Muscle layer of duodenum (tissue), 2 donors: ENCODE data around the gene PLXNB2.

ENCODE experiments used
- H3K27ac ChIP-seq: one replicate; pipeline ENCODE4 v1.7.0; 2013; ENCODE audit warnings: mild to moderate bottlenecking, low read length
- H3K27me3 ChIP-seq: one replicate; pipeline ENCODE4 v1.7.0; 2013; ENCODE audit warnings: low read depth, mild to moderate bottlenecking, control low read depth, low read length
- H3K36me3 ChIP-seq, 2 donors: one replicate each; pipeline ENCODE4 v1.7.0; 2013; ENCODE audit warnings: low read length in 2 of 2, control low read depth in 1 of 2, mild to moderate bottlenecking in 1 of 2; ENCODE audit not compliant: insufficient read depth in 2 of 2, control insufficient read depth in 1 of 2
- H3K4me1 ChIP-seq, 2 donors: one replicate each; pipeline ENCODE4 v1.7.0; 2013; ENCODE audit warnings: low read length in 2 of 2, mild to moderate bottlenecking in 2 of 2, control low read depth in 1 of 2, moderate library complexity in 1 of 2; ENCODE audit not compliant: insufficient read depth in 2 of 2, control insufficient read depth in 1 of 2
- H3K4me3 ChIP-seq, 2 donors: one replicate each; pipeline ENCODE4 v1.7.0; 2013; ENCODE audit warnings: low read length in 2 of 2, low read depth in 1 of 2, mild to moderate bottlenecking in 1 of 2
- H3K9me3 ChIP-seq, 2 donors: one replicate each; pipeline ENCODE4 v1.7.0; 2013; ENCODE audit warnings: low read length in 2 of 2, control low read depth in 1 of 2, mild to moderate bottlenecking in 1 of 2; ENCODE audit not compliant: control insufficient read depth in 1 of 2
- donor health status: healthy.

PLXNB2 gene

DNA sequence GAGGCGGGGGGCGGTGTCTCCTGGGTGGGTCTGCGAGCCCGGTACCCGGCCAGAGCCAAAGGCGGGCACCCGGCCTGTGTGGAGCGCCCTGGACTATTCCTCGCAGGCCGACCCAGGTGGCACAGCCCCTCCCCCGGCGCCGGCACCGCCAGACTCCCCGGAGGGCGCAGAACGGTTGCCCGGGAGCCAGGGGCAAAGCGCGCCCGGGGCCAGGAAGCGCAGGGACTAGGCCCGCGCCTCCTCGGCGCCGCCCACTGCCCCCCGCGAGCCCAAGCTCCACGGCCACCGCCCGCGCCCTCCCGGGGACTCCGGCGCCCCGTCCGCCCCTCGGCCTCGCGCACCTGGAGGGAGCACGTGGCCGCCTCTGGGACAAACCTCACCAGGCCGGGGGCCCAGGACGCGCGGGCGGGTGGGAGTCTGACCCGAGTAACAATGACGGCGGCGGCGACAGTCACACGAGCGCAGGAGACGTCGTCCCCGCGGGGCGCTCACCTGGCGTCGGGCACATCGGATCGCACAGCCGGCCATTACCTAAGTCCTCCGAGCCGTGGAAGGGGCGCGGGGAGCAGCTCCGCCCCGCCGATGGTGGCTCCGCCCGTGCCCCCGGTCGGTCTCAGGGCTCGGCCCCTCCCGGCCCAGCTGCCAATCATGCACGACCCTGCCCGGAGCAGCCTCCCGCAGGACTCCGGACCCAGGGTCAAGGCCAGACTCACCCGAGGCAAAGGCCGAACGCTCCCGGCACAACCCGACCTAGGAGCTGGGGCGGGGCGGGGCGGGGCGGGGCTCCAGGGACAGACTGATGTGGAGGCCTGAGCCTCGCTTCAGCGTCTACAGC lies 7.4 kb downstream of the PLXNB2 start:
- Histone ChIP-seq H3K27ac (no peak overlapping the region), H3K27me3 (no peaks in the 10 kb centered on the region), H3K36me3 (no peaks in the 10 kb centered on the region), H3K4me3 (peak overlapping the region in 1 of 2 donors; percentile 50), H3K4me1 (peaks cover 27 to 78% of the 10 kb centered on the region in 2 donors), H3K9me3 (no peaks in the 10 kb centered on the region)

DNA sequence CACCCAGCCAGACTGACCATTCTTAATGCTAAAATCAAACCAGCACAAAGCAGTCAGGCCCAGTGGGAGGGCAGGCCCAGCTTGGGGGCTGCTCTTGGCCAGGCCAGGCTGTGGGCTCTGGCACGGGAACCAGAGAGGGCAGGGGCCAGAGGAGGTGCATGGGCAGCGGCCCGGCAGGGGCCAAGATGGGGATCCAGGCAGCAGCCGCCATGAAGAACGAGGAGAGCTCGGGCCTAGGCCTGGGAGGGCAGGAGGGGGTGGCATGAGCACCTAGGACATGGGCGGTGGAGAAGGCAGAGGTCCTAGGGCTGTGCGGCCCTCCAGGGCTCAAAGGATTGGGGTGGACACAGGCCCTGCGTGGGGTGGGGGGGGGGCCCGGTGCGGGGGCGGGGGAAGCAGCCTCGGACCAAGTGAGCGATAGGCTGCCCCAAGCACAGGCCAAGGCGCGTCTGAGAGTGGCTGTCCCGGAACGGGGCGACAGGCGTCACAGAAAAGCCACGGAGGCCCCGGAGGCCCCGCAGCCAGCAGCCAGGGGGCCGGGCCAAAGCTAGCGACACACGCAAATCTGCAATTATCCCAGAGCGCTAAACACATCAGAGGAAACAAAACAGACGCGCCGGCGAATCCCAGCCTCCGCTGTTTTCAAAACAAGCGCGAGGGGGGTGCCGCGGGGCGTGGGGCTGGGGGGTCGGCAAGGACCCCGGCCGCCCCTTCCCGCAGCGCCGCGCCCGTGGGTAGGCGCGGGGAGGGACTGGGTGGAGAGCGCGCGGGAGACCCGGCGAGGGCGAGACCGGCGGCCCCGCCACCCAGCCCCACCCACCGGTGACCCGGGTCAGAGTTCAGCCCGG lies 8.3 kb downstream of the PLXNB2 start:
- Histone ChIP-seq H3K4me3 (peak overlapping the region in 1 of 2 donors; percentile 50), H3K36me3 (no peaks in the 10 kb centered on the region), H3K27me3 (no peaks in the 10 kb centered on the region), H3K27ac (no peak overlapping the region), H3K9me3 (no peaks in the 10 kb centered on the region), H3K4me1 (peaks cover 28 to 78% of the 10 kb centered on the region in 2 donors)

GRCh38 chr22:50298266-50298637 lies 9.2 kb downstream of the PLXNB2 start:
- no peak overlapping the region for H3K27ac ChIP-seq
- H3K4me1 ChIP-seq: peaks cover 20 to 78% of the 10 kb centered on the region in 2 donors
- no peaks in the 10 kb centered on the region for H3K9me3 ChIP-seq
- H3K27me3 ChIP-seq: no peaks in the 10 kb centered on the region
- no peaks in the 10 kb centered on the region for H3K36me3 ChIP-seq
- no peak overlapping the region for H3K4me3 ChIP-seq

DNA sequence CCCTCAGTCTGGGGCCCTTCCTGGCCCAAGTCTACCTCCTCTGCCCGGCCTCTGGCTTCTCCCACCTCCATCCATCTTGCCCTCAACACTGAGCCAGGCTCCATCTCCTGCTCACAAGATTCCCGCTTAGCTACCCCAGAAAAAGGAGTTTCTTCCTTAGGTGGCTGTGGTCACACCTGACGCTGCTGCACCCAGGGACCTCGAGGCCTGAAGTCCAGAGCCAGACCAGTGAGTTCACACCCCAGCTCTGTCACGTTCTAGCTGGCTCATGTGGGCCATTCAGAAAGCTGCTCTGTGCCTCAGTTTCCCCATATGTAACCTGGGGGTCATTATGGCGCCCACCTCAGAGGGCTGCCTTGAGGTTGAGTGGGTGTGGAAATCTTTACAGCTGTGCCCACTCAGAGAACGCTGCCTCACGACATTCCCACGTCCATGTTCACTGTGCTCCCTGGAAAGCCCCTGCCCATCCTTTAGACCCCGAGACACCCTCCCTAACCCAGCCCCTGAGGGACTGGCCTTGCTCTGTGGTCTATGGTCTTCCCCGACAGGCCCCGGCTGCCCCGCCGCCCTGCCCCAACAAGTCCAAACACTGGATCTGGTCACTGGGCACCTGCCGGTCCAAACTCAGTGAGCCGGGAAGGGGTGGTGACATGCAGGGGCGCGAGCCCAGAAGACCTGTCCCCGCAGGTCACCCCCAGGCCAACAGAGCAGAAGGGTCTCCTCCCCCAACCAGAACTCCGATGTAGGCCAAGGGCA lies 9.8 kb downstream of the PLXNB2 start:
- no peaks in the 10 kb centered on the region for H3K27me3 ChIP-seq
- H3K36me3 ChIP-seq: no peaks in the 10 kb centered on the region
- H3K9me3 ChIP-seq: no peaks in the 10 kb centered on the region
- no peak overlapping the region for H3K4me3 ChIP-seq
- peaks cover 20 to 78% of the 10 kb centered on the region in 2 donors for H3K4me1 ChIP-seq
- H3K27ac ChIP-seq: no peak overlapping the region

GRCh38 chr22:50296658-50297490 lies 10.6 kb downstream of the PLXNB2 start:
- Histone ChIP-seq H3K9me3 (no peaks in the 10 kb centered on the region), H3K36me3 (no peaks in the 10 kb centered on the region), H3K4me3 (no peak overlapping the region), H3K27ac (no peak overlapping the region), H3K4me1 (peaks cover 21 to 75% of the 10 kb centered on the region in 2 donors), H3K27me3 (no peaks in the 10 kb centered on the region)

DNA sequence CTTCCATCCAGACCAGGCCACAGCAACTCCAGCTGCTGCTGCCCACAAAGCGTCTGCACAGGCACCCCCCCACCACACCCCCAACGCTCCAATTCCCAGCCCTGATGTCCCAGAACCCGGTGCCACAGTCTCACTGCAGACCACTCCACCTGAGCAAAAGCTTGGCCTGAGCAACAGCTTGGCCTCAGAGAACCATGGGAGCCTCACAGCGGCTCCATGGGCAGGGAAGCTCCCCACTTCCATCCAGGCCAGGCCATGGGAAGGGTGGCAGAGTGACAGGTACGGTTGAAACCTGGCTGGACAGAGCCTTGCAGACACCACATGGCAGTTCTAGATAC lies 13.2 kb downstream of the PLXNB2 start:
- peak overlapping the region in 1 of 2 donors; percentile 42 for H3K4me3 ChIP-seq
- H3K4me1 ChIP-seq: peaks cover 14 to 49% of the 10 kb centered on the region in 2 donors
- no peaks in the 10 kb centered on the region for H3K9me3 ChIP-seq
- H3K36me3 ChIP-seq: peaks cover 9 to 15% of the 10 kb centered on the region in 2 donors
- H3K27ac ChIP-seq: peak overlapping the region; percentile 56
- no peaks in the 10 kb centered on the region for H3K27me3 ChIP-seq

- peak overlapping the region in 1 of 2 donors; percentile 42 for H3K4me3 ChIP-seq
- peaks cover 14 to 49% of the 10 kb centered on the region in 2 donors for H3K4me1 ChIP-seq
Measured at GRCh38 chr22:50293441-50294318, 13.8 kb downstream of the PLXNB2 start.

GRCh38 chr22:50292643-50293440 lies 14.6 kb downstream of the PLXNB2 start:
- Histone ChIP-seq H3K36me3 (peaks cover 19 to 29% of the 10 kb centered on the region in 2 donors), H3K4me3 (peak overlapping the region in 1 of 2 donors; percentile 42), H3K4me1 (peaks cover 14 to 43% of the 10 kb centered on the region in 2 donors), H3K9me3 (no peaks in the 10 kb centered on the region), H3K27me3 (no peaks in the 10 kb centered on the region), H3K27ac (no peak overlapping the region)

More at GRCh38 chr22:50293441-50294318, 13.8 kb downstream of the PLXNB2 start:
- H3K27me3 ChIP-seq: no peaks in the 10 kb centered on the region
- no peaks in the 10 kb centered on the region for H3K9me3 ChIP-seq
- peak overlapping the region; percentile 60 for H3K27ac ChIP-seq
- peaks cover 15 to 21% of the 10 kb centered on the region in 2 donors for H3K36me3 ChIP-seq

GRCh38 chr22:50289942-50290630 lies 17.4 kb downstream of the PLXNB2 start:
- H3K4me3 ChIP-seq: no peak overlapping the region
- peaks cover 8 to 29% of the 10 kb centered on the region in 2 donors for H3K4me1 ChIP-seq
- peaks cover 22 to 53% of the 10 kb centered on the region in 2 donors for H3K36me3 ChIP-seq
- H3K27ac ChIP-seq: no peak overlapping the region
- H3K27me3 ChIP-seq: no peaks in the 10 kb centered on the region
- no peaks in the 10 kb centered on the region for H3K9me3 ChIP-seq
